Inflammatory macrophage treated with lipopolysaccharide for 4 hours (primary cell): ENCODE measurements around the gene ATG3.
"Not testable (repeated sequence)": the region's sequence is repeated elsewhere in the genome, so short reads cannot be mapped to it uniquely, and the experiment has no call there.

Source experiments
- DNase-seq: peaks from one replicate; pipeline ENCODE4 v3.0.0-alpha.2; 2020

The ATG3 gene

GRCh38 chr3:112560721-112561483 is 860 bp downstream of the ATG3 start:
- peak; percentile 82 for DNase-seq

GRCh38 chr3:112560307-112560706 is 1.5 kb downstream of the ATG3 start:
- DNase-seq: no peak

- peak; percentile 80 for DNase-seq
Observed at GRCh38 chr3:112557976-112558375, 3.8 kb downstream of the ATG3 start.

GRCh38 chr3:112555535-112556170 is 6.1 kb downstream of the ATG3 start:
- DNase-seq: peak; percentile 73

- DNase-seq: no peak
Observed at GRCh38 chr3:112550859-112551258, 10.9 kb downstream of the ATG3 start.

GRCh38 chr3:112546216-112546759 is 15.5 kb downstream of the ATG3 start:
- DNase-seq: no peak

- DNase-seq: peak; percentile 85
Observed at GRCh38 chr3:112539825-112540650, 21.7 kb downstream of the ATG3 start.

GRCh38 chr3:112531358-112531781 is 30.4 kb downstream of the ATG3 start:
- DNase-seq: peak; percentile 46

GRCh38 chr3:112530573-112530972 is 31.2 kb downstream of the ATG3 start:
- no peak for DNase-seq

- not testable (repeated sequence) for DNase-seq
Observed at GRCh38 chr3:112524127-112524526, 37.6 kb downstream of the ATG3 start.

- peak; percentile 68 for DNase-seq
Observed at GRCh38 chr3:112519424-112520001, 42.2 kb downstream of the ATG3 start.

- peak; percentile 46 for DNase-seq
Observed at GRCh38 chr3:112518970-112519369, 42.8 kb downstream of the ATG3 start.

GRCh38 chr3:112514527-112515128 is 47.1 kb downstream of the ATG3 start:
- DNase-seq: no peak

GRCh38 chr3:112512320-112512719 is 49.4 kb downstream of the ATG3 start:
- DNase-seq: no peak

GRCh38 chr3:112508860-112509259 is 52.9 kb downstream of the ATG3 start:
- DNase-seq: peak; percentile 6

- DNase-seq: no peak
Observed at GRCh38 chr3:112508261-112508660, 53.5 kb downstream of the ATG3 start.

- peak; percentile 6 for DNase-seq
Observed at GRCh38 chr3:112505907-112506306, 55.9 kb downstream of the ATG3 start.

GRCh38 chr3:112504123-112504522 is 57.6 kb downstream of the ATG3 start:
- DNase-seq: no peak

GRCh38 chr3:112503304-112503972 is 58.3 kb downstream of the ATG3 start:
- DNase-seq: no peak

- DNase-seq: no peak
Observed at GRCh38 chr3:112500621-112501020, 61.1 kb downstream of the ATG3 start.

GRCh38 chr3:112498914-112499711 is 62.6 kb downstream of the ATG3 start, which contains the start of gene BTLA:
Gene BTLA, minus strand, starts transcription at chr3:112499472. Its CDS starts 114 bp downstream, at chr3:112499358.
- DNase-seq: no peak
